ENCODE data around the gene LCLAT1.
"Not testable (repeated sequence)": the region's sequence is repeated elsewhere in the genome, so short reads cannot be mapped to it uniquely, and the experiment has no call there.

LCLAT1 gene

DNA sequence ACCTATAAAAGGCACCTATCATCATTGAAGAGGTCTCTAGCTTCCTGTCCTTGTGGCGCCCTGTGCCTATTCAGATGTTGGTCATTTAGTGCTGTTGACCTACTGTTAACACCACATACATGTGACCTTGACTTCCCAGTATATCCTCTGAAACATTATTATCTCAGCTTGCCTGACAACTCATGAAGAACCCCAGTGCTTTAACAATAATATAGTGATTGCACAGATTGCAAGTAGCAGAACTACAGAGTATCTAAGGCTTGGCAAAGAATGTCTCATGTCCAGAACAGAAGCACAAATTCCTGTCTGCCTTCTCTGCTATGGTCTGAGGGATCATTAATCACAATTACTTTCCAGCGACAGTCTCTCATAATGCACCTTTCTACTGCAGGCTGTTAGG lies 165.3 kb downstream of the LCLAT1 start:
- peak in 1 of 2 donors; percentile 2 for DNase-seq

DNA sequence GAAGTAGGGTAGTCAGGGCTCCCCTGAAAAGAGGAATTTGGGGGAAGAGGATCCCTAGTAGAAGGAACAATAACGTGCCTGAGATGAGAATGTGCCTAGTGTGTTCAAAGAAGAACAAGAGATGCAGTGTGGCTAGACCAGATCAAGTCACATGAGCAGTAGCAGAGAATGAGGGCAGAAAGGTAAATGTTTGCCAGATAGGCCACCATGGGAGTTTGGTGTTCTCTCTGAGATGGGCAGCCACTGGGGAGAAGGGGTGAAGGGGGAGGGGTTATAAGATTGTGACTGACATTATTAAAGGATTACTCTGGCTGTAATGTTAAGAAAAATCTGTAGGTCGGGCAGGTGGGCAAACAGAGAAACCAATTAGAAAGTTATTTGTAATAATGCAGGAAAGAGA lies 166.0 kb downstream of the LCLAT1 start:
- no peak for DNase-seq

GRCh38 chr2:30614227-30614626 lies 167.2 kb downstream of the LCLAT1 start:
- not testable (repeated sequence) for DNase-seq

GRCh38 chr2:30615926-30616325 lies 168.9 kb downstream of the LCLAT1 start:
- DNase-seq, result no peak

DNA sequence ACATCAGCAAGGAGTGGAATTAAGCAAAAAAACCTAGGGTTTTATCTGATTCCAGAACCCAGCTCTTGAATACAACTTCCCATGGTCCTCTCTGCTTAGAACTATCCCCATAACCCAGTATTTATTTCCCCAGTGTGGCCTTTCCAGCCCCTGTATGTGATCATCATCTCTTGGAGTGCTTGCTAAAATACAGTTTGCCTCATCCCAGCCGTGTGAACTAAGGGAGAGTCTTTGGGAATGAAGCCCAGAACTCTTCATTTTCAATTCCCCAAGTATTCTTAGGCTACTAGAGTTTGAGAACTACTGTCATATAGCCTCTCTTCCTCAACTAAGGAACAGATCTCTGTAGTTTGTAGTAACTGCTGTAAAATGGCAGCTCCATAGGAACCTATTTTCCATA lies 173.1 kb downstream of the LCLAT1 start:
- DNase-seq, result no peak

GRCh38 chr2:30621836-30622235 lies 174.8 kb downstream of the LCLAT1 start:
- no peak for DNase-seq

DNA sequence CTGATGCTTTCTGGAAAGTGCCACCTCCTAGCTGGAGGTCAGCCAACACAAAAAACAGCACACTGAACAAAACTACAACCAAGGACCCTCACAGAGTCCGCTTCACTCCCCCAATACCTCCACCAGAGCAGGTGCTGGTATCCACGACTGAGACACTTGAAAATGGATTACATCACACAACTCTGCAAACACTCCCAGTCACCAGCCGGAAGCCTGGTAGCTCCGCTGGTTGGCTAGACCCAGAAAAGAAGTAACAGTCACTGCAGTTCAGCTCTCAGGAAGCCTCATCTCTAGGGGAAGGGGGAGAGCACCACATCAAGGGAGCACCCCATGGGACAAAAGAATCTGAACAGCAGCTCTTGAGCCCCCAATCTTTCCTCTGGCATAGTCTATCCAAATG lies 175.4 kb downstream of the LCLAT1 start:
- no peak for DNase-seq

DNA sequence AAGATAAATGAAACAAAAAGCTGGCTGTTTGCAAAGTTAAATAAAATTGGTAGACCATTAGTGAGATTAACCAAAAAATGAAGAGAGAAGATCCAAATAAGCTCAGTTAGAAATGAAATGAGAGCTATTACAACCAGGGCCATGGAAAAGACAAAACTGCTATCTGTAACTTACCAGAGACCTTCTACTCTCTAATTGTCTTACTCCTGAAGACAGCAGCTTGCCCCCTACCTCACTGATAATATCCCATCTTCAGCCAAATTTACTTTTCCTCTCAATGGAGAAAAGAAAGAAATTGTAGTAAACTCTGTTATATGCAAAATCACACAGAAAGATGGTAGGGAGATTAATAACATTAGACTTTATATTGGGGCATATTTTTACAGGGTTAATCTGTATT lies 178.2 kb downstream of the LCLAT1 start:
- no peak for DNase-seq

- no peak for DNase-seq
These were observed 178.7 kb downstream of the LCLAT1 start for GRCh38 chr2:30625701-30626100.

GRCh38 chr2:30626397-30626796 lies 179.4 kb downstream of the LCLAT1 start:
- DNase-seq, result no peak

DNA sequence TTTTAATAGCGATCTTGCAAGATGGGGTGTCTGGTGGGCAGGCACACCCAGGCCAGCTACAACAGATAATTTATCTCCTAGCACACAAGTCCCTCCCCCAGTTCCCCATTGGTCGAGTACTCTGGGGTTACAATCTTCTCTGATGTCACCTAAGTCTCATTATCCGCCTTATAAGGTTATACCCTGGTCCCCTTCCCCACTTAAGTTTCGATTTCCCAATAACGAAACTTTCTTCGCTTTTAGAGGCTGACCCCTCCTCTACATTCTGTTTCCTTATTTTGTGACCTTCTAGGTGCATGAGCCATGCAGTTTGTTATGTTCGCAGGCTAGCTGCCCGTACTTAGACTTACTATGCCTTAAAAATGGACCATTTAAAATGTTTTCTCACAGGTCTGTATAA lies 180.1 kb downstream of the LCLAT1 start:
- DNase-seq, result no peak

DNA sequence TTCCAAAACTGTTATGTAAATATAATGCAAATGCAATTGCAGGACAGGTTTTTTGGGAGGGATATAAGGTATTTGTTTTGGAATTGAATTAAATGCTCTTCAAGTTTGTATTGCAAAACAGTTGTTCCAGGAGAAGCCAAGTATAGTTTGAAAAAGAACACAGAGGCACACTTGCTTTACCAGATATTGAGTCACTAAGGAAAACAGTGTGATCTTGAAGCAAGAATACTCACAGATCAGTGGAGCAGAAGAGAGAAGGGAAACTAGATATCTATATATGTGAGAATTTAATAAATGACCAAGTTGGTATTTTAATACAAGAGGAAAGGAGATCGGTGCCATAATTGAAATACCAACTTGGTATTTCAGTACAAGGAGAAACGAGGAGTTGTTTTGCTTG lies 181.3 kb downstream of the LCLAT1 start:
- DNase-seq, result no peak

DNA sequence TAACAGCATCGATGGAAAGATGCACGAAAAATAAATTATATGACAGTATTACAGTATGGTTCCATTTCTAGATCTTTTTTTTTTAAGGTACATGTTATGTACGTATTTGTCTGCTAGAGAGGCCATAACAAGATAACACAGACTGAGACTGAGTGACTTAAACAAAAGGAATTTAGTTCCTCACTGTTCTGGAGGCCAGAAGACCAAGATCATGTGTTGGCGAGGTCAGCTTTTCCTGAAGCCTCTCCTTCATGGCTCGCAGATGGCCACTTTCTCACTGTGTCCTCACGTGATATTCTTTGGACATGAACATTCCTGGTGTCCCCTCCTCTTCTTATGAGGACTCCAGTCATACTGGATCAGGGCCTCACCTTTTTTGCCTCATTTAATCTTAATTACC lies 182.8 kb downstream of the LCLAT1 start:
- DNase-seq, result no peak

- DNase-seq, result no peak
These were observed 184.1 kb downstream of the LCLAT1 start for GRCh38 chr2:30631051-30631671.

DNA sequence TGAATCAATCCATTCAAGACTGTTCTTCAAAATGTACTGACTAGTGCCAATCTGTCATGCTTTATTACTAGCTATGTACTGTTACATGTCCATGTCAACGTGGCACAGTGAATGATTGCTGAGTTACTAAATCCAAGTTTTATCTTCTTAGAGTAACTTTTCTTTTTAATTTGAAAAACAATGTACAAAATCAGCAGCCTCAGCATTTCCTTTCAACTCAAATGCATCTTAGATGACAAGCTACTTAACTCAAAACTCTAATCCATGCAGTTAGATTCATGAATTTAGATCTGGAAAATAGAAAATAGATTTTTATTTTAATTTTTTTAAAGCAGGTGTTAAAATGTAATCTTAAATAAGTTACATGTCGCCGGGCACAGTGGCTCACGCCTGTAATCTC lies 186.0 kb downstream of the LCLAT1 start:
- DNase-seq, result no peak

DNA sequence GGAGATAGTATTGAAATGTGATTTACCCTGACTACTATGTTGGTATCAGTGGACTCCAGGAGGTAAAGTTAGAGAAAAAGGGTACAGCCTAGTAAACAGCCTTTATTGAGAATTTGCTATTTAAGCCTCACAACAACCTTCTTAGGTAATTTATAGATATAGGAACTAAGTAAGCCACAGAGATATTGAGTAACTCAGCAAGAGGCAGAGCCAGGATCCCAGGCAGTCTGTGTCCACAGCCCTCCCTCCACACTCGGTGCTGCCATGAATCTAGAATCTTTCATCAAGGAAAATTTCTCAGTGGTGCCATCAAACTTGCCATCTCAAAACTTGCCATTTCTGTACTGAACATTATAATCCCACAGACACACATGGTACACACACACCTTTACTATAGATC lies 189.3 kb downstream of the LCLAT1 start:
- no peak for DNase-seq

GRCh38 chr2:30639836-30640235 lies 192.8 kb downstream of the LCLAT1 start:
- DNase-seq, result no peak

- DNase-seq, result no peak
These were observed 194.8 kb downstream of the LCLAT1 start for GRCh38 chr2:30641765-30642345.

DNA sequence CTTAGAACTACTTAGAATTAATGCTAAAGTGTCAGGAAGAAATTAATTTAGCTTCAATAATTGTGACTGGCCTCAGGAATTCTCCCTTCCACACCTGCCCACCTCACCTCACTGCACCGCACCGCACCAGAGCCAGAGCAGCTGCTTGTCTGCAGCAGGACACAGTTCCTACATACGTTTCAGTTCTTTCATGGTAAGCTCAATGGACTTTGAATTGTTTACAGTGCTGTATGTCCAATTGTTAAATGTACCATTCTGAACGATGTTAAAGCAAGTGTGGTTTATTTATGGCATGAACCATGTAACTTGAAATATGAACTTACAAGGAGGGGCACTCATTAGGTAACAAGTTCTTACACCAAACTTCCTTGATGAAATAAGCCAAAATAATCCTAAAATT lies 196.0 kb downstream of the LCLAT1 start:
- not testable (repeated sequence) for DNase-seq

DNA sequence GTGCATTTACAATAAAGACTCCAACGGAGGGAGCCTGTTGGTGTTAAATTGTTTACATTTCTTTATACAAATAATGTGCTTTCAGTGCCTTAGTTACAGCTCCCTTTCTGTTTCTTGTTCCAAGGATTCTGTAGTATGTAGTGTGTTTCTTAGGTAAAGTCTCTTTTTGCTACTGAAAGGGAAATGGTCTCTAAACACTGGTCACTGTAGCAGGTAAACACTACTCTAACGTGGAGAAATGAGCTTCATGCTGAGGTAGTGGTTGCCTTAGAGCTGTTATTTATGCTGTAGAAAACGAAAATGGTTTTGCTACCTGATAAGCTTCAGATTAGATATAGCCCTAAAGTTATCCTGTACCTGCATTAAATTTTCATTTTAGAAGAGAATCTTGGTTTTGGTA lies 196.6 kb downstream of the LCLAT1 start:
- DNase-seq, result no peak

DNA sequence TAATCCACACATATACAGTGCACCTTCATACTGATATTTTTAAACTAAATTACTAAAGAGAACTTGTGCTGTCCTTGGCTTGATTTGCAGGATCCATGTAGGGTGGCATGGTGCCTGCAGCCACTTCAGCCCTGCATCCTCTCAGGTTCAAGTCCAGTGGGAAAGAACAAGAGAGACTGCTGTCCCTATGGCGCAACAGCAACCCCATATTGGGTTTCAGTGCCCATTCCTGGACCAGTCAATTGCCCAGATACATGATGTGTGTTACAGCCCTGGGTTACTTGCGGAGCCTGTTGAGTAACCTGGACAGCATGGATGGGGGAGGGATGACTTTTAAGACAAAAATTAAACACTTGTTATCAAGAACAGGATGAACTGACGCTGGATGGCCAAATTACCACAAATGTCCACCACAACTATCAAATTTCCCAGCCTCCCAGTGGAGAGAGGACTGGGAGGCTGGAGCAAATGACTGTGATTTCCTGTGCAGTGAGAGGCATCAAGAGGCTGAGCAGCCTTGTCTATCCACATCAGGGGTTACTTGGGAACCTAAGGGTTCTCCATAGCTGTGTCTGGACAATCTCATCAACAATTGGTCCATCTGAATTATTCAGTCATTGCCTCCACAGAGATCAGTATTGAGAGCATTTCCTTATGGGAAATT lies 198.2 kb downstream of the LCLAT1 start:
- DNase-seq, result no peak

- no peak for DNase-seq
These were observed 198.7 kb downstream of the LCLAT1 start for GRCh38 chr2:30645745-30646119.

GRCh38 chr2:30647752-30648457 lies 200.9 kb downstream of the LCLAT1 start:
- no peak for DNase-seq

DNA sequence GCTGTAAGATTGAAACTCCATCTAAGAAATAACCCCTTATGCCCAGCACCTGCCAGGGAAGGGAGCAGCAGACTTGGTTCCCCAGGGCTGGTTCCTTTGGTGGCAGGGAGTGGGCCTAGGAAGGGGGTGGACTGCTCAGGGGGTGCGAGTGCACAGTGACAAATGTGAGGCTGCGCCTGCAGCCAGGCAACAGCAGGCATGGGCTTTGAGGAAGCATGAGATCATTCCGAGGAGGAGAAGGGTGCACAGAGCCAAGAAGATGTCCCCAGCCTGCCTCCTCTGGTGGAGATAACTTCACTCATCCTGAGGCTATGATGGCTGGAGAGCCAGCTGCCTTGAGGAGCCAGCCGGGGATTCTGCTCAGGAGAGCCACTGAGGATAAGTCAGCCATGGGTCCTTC lies 202.2 kb downstream of the LCLAT1 start:
- DNase-seq, result no peak
